ENCODE results near the gene GAS2L1.
A peak's percentile ranks its signal among the peaks of the same experiment; 100 is the strongest.

Gene GAS2L1

GRCh38 chr22:29307596-29308147, 1.2 kb downstream of the GAS2L1 start:
- peak overlapping the region; percentile 63 for H3K4me2 ChIP-seq (ENCODE audit: low read length, poor library complexity, severe bottlenecking)
- no peak overlapping the region for H2BK5ac ChIP-seq (ENCODE audit: low read depth, low read length, poor library complexity, severe bottlenecking)
- peak overlapping the region in 1 of 2 experiments; percentile 82 for H2BK12ac ChIP-seq (ENCODE audit: low read length in 2 of 2)
- H3K4me3 ChIP-seq (ENCODE audit: insufficient read depth in 1 of 2, low read depth in 1 of 2, low read length in 2 of 2), result peak overlapping the region; percentile 71 to 96
- peak overlapping the region; percentile 90 for H2BK15ac ChIP-seq (ENCODE audit: low read depth, poor library complexity, severe bottlenecking)
- H3K27ac ChIP-seq (ENCODE audit: low read length, poor library complexity, severe bottlenecking), result no peak overlapping the region
- H3K18ac ChIP-seq (ENCODE audit: low read depth in 1 of 2, low read length in 2 of 2), result peak overlapping the region in 1 of 2 experiments; percentile 84
- no peak overlapping the region for H2BK120ac ChIP-seq (ENCODE audit: low read depth, low read length)
- H3K23ac ChIP-seq (ENCODE audit: low read length in 2 of 2), result peak overlapping the region in 1 of 2 experiments; percentile 66
- peaks cover 0 to under 1% of the 10 kb centered on the region in 2 experiments for H3K27me3 ChIP-seq (ENCODE audit: control insufficient read depth in 1 of 2, insufficient read depth in 1 of 2, low read length in 2 of 2)
- no peak overlapping the region for H2AK5ac ChIP-seq (ENCODE audit: low read length, severe bottlenecking)
- H3K9me3 ChIP-seq (ENCODE audit: control insufficient read depth, low read length), result no peaks in the 10 kb centered on the region
- peak overlapping the region in 1 of 2 experiments; percentile 91 for H3K14ac ChIP-seq (ENCODE audit: low read length in 2 of 2)
- peak overlapping the region; percentile 87 for H3K9ac ChIP-seq (ENCODE audit: low read length)
- peaks cover 57% of the 10 kb centered on the region for H3K4me1 ChIP-seq (ENCODE audit: control insufficient read depth, insufficient read depth, low read depth, low read length)
- 74% methylated on average over 20 of the region's 20 CpGs for whole genome bisulfite sequencing
- peak overlapping the region; percentile 54 for H2AFZ ChIP-seq (ENCODE audit: low read depth, low read length)
- peak overlapping the region in 1 of 2 experiments; percentile 76 for H3K4ac ChIP-seq (ENCODE audit: low read depth in 1 of 2, low read length in 2 of 2)
- peaks cover 4 to 36% of the 10 kb centered on the region in 2 experiments for H3K36me3 ChIP-seq (ENCODE audit: control insufficient read depth in 1 of 2, insufficient read depth in 2 of 2, low read depth in 1 of 2, low read length in 2 of 2)
- peak; percentile 40 for DNase-seq
- peak overlapping the region; percentile 5 for H4K91ac ChIP-seq (ENCODE audit: low read length)
- no peak overlapping the region for H4K8ac ChIP-seq (ENCODE audit: low read length)
- H3K79me1 ChIP-seq (replicated peaks; ENCODE audit: low read length, poor library complexity, severe bottlenecking), result peaks cover 21% of the 10 kb centered on the region

DNA sequence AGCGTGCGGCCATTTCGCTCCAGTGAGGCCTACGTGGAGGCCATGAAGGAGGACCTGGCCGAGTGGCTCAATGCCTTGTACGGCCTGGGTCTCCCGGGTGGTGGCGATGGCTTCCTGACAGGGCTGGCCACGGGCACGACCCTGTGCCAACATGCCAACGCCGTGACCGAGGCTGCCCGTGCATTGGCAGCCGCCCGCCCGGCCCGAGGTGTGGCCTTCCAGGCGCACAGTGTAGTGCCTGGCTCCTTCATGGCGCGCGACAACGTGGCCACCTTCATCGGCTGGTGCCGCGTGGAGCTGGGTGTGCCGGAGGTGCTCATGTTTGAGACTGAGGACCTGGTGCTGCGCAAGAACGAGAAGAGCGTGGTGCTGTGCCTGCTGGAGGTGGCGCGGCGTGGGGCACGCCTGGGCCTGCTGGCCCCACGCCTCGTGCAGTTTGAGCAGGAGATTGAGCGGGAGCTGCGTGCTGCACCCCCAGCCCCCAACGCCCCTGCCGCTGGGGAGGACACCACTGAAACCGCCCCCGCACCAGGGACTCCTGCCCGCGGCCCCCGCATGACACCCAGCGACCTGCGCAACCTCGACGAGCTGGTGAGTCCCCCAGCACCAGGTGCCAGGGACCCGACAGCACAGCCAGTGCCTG, 1.8 kb downstream of the GAS2L1 start:
- Histone ChIP-seq H3K4me2 (ENCODE audit: low read length, poor library complexity, severe bottlenecking) (no peak overlapping the region), H2BK12ac (ENCODE audit: low read length in 2 of 2) (peak overlapping the region in 1 of 2 experiments; percentile 16), H3K36me3 (ENCODE audit: control insufficient read depth in 1 of 2, insufficient read depth in 2 of 2, low read depth in 1 of 2, low read length in 2 of 2) (peaks cover 4 to 38% of the 10 kb centered on the region in 2 experiments), H3K4ac (ENCODE audit: low read depth in 1 of 2, low read length in 2 of 2) (no peak overlapping the region), H3K4me1 (ENCODE audit: control insufficient read depth, insufficient read depth, low read depth, low read length) (peaks cover 55% of the 10 kb centered on the region), H3K9ac (ENCODE audit: low read length) (peak overlapping the region; percentile 87), H4K91ac (ENCODE audit: low read length) (peak overlapping the region; percentile 8), H3K9me3 (ENCODE audit: control insufficient read depth, low read length) (no peaks in the 10 kb centered on the region), H2BK15ac (ENCODE audit: low read depth, poor library complexity, severe bottlenecking) (no peak overlapping the region), H2BK120ac (ENCODE audit: low read depth, low read length) (no peak overlapping the region), H3K79me1 (replicated peaks; ENCODE audit: low read length, poor library complexity, severe bottlenecking) (peaks cover 23% of the 10 kb centered on the region), H2AK5ac (ENCODE audit: low read length, severe bottlenecking) (no peak overlapping the region), H2AFZ (ENCODE audit: low read depth, low read length) (no peak overlapping the region), H3K4me3 (ENCODE audit: insufficient read depth in 1 of 2, low read depth in 1 of 2, low read length in 2 of 2) (peak overlapping the region in 1 of 2 experiments; percentile 96), H3K23ac (ENCODE audit: low read length in 2 of 2) (no peak overlapping the region), H3K18ac (ENCODE audit: low read depth in 1 of 2, low read length in 2 of 2) (peak overlapping the region in 1 of 2 experiments; percentile 13), H4K8ac (ENCODE audit: low read length) (no peak overlapping the region), H3K27me3 (ENCODE audit: control insufficient read depth in 1 of 2, insufficient read depth in 1 of 2, low read length in 2 of 2) (peaks cover 0 to 6% of the 10 kb centered on the region in 2 experiments), H3K14ac (ENCODE audit: low read length in 2 of 2) (peak overlapping the region in 1 of 2 experiments; percentile 35), H2BK5ac (ENCODE audit: low read depth, low read length, poor library complexity, severe bottlenecking) (no peak overlapping the region), H3K27ac (ENCODE audit: low read length, poor library complexity, severe bottlenecking) (no peak overlapping the region)
- 92% methylated on average over 50 of the region's 50 CpGs for WGBS
- no peak for DNase-seq

GRCh38 chr22:29308791-29309262, 2.4 kb downstream of the GAS2L1 start:
- Histone ChIP-seq H3K9ac (ENCODE audit: low read length) (peak overlapping the region; percentile 53), H4K91ac (ENCODE audit: low read length) (no peak overlapping the region), H3K14ac (ENCODE audit: low read length in 2 of 2) (no peak overlapping the region), H2BK15ac (ENCODE audit: low read depth, poor library complexity, severe bottlenecking) (no peak overlapping the region), H3K23ac (ENCODE audit: low read length in 2 of 2) (no peak overlapping the region), H3K27me3 (ENCODE audit: control insufficient read depth in 1 of 2, insufficient read depth in 1 of 2, low read length in 2 of 2) (peaks cover 4 to 12% of the 10 kb centered on the region in 2 experiments), H3K4ac (ENCODE audit: low read depth in 1 of 2, low read length in 2 of 2) (no peak overlapping the region), H2AK5ac (ENCODE audit: low read length, severe bottlenecking) (peak overlapping the region; percentile 33), H3K4me2 (ENCODE audit: low read length, poor library complexity, severe bottlenecking) (peak overlapping the region; percentile 54), H2BK120ac (ENCODE audit: low read depth, low read length) (no peak overlapping the region), H2BK12ac (ENCODE audit: low read length in 2 of 2) (no peak overlapping the region), H3K36me3 (ENCODE audit: control insufficient read depth in 1 of 2, insufficient read depth in 2 of 2, low read depth in 1 of 2, low read length in 2 of 2) (peaks cover 4 to 43% of the 10 kb centered on the region in 2 experiments), H3K9me3 (ENCODE audit: control insufficient read depth, low read length) (no peaks in the 10 kb centered on the region), H3K18ac (ENCODE audit: low read depth in 1 of 2, low read length in 2 of 2) (no peak overlapping the region), H2AFZ (ENCODE audit: low read depth, low read length) (no peak overlapping the region), H3K4me1 (ENCODE audit: control insufficient read depth, insufficient read depth, low read depth, low read length) (peaks cover 52% of the 10 kb centered on the region), H3K4me3 (ENCODE audit: insufficient read depth in 1 of 2, low read depth in 1 of 2, low read length in 2 of 2) (peak overlapping the region in 1 of 2 experiments; percentile 96), H3K27ac (ENCODE audit: low read length, poor library complexity, severe bottlenecking) (peak overlapping the region; percentile 11), H3K79me1 (replicated peaks; ENCODE audit: low read length, poor library complexity, severe bottlenecking) (peaks cover 23% of the 10 kb centered on the region), H2BK5ac (ENCODE audit: low read depth, low read length, poor library complexity, severe bottlenecking) (no peak overlapping the region), H4K8ac (ENCODE audit: low read length) (no peak overlapping the region)
- 72% methylated on average over 13 of the region's 13 CpGs for WGBS
- peak; percentile 45 for DNase-seq
